NCI-H446 treated with DMSO at 0.1 percent for 48 hours (cell line): ENCODE data around the gene TRUB1.

ENCODE experiments used
- DNase-seq: peaks from one replicate; lab custom pipeline; 2025; lab: John Stamatoyannopoulos, UW

Gene TRUB1

DNA sequence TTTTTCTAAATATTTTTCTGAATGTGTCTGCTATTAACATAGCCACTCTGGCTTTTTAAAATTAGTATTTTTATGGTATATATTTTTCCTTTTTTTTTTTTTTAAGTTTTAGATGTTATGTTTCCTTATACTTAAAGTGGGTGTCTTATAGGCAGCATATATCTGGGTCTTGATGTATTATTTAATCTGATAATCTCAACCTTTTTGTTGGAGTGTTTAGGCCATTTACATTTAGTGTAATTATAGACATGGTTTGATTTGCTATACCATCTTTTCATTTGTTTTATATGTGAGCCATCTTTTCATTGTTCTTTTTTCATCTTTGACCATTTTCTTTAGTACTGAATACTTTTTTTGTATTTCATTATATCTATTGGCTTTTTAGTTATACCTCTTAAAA, 45.0 kb downstream of the TRUB1 start:
- no peak for DNase-seq

DNA sequence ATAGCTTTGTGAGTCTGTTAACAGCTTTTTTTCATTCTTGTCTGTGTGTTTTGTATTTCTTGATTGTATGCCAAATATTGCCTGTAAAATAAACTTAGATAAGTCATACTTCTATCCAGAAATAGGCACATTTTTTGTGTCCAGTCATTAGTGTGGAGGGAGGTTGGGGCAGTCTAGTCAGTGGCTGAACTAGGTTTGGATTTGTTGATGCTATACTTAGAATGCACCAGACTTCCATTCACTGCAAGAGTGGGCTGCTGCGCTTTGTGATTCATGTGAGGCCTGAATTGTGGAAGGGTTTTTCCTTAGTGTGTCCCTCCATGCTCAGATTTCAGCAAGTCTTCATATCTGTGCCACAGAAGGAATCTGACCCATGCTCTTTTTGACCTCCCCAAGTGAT, 50.0 kb downstream of the TRUB1 start:
- DNase-seq = no peak

DNA sequence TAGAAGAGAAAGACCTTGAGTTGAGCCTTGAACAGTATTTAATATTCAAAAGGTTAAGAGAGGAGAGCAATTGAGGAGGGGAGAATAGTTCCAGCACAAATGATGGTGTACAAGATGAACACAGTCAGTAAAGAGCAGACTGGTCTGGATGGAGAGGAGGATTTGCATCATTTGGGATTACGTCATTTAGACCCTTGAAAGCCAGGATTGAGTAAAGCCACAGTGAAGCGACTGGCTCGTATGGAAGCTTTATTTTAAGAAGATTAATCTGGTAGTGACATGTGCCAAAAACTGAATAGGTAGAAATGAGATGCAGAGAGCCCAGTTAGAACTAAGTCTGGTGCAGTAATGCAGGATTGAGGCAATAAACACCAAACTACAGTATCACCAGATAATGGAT, 52.6 kb downstream of the TRUB1 start:
- no peak for DNase-seq

DNA sequence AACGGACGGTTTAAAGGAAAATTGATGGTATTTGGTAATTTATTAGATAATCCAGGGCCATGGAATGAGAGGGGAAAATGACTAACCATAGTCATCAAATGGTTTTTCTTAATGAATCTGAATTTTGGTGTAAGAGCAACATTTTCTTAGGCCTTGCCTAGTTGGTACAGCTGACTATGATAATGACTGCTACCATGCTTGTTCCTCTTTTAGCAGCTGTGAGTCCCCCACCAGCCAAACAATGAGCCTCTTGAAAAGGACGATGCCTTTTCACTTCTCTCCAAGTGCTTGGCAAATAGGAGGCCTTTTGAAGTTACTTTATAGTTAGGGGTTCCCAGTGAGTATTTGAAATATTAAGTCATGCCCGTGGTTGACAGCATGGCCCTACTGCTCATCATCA, 53.0 kb downstream of the TRUB1 start:
- DNase-seq = no peak

GRCh38 chr10:114992189-114992775, 54.3 kb downstream of the TRUB1 start:
- DNase-seq = no peak

DNA sequence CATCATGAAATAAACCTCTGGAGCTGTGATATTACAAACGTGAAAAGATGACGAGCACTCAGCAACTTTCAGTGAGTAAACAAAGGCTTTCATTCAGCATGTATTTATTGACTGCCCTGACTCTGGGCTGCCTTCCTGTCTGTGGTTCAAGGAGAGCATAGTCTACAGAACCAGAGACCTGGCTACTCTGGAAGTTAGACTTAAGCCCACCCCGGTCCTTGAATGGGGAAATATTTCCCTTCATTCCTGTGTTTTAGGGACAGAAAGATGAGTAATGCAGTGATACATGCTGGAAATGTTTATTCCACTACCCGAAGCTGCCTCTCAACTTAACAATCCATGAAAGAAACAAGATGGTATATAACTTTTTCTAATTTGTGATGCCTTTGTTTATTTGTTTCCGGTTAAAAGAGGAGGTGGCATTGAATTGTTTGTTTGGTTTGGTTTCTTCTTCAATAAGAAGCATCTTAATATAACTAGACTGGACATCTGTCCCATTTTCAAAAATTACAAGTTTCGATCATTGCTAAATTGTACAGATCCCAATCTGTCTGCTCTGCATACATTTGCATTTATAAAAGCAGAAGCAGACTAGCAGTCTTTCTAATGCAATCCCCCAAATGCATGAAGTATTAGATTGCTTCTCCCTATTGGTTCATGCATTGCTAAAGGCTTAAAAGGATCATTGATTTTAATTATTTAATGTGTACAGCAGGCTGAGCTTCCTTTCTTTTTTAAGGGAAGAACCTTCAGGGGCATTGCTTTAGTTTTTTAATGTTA, 57.7 kb downstream of the TRUB1 start:
- DNase-seq = no peak

GRCh38 chr10:114996542-114996941, 58.5 kb downstream of the TRUB1 start:
- DNase-seq = no peak

DNA sequence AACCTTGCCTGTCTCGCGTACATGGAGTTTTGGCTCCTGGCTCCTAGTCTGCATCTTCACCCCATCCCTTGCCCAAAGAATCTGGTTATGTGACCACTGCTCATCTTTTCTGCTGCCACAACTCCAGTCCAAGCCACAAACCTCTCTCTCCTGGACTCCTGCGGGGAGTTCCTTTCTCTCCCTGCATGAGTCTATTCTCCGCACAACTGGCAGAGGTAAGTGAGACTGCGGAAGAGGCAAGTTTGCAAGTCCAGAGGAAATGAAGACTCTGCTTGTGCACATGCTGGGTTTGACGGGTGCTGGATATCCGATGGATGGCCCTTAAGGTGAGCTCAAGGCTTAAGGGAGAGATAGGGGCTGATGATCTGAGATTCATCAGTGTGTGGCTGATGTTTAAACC, 61.0 kb downstream of the TRUB1 start:
- DNase-seq = no peak

GRCh38 chr10:115001506-115002381, 63.7 kb downstream of the TRUB1 start:
- DNase-seq = no peak

GRCh38 chr10:115003396-115003795, 65.4 kb downstream of the TRUB1 start:
- no peak for DNase-seq

DNA sequence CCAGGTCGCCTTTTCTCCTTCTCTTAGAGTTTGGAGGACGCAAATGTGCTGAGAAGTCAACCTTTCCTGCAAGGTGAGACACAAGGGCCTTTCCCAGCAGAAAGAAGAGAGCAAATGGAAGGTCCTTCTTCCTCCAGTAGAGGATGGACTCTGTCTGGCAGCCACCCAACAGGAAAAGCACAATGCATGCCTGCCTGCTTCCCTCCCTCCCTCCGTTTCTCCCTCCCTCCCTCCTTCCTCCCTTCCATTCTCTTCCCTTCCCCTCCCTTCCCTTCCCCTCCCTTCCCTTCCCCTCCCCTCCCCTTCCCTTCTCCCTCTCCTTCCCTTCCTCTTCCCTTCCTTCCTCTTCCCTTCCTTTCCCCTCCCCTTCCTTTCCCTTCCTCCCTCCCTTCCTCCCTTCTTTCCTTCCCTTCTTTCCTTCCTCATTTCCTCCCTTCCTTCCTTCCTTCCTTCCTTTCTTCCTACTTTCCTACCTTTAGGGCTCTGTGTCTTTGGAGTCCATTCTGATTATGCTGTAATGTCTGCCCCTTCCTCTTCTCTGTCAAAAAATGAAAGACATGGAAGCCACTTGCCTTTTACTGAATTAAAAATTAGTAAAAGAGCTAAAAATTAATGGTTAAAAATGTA, 66.4 kb downstream of the TRUB1 start:
- no peak for DNase-seq

GRCh38 chr10:115005771-115006170, 67.8 kb downstream of the TRUB1 start:
- no peak for DNase-seq

- DNase-seq = no peak
Measured at GRCh38 chr10:115018185-115018931, 80.4 kb downstream of the TRUB1 start.

- DNase-seq = no peak
Measured at GRCh38 chr10:115020449-115020848, 82.5 kb downstream of the TRUB1 start.

DNA sequence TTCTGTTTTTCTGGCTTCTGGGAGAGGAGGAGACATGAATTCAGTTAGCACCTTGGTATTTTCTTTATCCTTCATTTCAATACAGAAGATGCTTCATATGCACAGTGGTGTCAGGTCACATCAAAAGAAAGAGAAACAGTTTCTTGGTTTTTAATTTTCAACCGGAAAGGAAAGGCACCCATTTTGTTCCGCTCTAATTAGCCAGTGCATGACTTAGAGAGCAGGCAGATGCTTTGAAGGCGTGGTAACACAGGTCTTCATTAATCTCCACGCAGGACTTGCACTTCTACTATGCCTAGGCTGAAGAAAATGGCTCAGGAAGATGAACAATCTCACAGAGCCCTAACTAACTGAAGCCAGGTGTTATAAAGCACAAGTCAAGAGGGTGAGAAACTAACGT, 84.7 kb downstream of the TRUB1 start:
- no peak for DNase-seq

DNA sequence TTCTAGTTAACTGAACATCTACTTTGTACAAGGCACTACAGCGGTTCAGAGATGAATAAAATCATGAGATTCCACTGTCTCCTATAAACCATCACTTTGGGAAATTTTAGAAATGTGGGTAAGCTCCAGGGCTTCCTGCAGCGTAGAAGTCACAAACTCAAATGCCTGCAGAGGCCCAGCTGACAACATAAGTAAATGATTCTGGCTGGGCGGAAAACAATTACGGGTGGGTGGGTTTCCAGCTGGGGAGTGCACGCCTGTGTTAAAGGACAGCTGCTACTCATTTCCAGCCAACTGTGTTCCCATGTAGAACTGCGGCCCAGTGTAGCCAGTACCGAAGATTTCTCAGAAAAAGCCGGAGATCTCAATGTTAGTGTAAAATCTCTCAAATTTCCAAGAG, 85.7 kb downstream of the TRUB1 start:
- DNase-seq = no peak

DNA sequence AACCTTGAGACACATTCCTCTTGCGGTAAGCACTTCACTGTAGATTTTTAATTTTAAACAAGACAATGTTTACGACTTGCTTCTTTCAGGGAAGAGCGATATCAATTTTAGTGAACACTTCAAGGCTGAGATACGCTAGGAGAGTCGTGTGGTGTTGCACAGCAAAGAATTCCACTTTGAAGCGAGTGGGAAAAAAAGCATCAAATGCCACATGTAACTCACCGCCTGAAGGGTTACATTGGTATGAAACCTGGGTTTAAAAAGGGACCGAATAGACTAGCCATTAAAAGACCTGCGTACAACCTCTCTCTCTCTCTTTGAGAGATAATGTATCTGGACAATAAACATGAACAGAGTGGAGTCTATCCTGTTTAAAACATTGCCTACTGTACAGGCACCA, 86.4 kb downstream of the TRUB1 start:
- DNase-seq = no peak

DNA sequence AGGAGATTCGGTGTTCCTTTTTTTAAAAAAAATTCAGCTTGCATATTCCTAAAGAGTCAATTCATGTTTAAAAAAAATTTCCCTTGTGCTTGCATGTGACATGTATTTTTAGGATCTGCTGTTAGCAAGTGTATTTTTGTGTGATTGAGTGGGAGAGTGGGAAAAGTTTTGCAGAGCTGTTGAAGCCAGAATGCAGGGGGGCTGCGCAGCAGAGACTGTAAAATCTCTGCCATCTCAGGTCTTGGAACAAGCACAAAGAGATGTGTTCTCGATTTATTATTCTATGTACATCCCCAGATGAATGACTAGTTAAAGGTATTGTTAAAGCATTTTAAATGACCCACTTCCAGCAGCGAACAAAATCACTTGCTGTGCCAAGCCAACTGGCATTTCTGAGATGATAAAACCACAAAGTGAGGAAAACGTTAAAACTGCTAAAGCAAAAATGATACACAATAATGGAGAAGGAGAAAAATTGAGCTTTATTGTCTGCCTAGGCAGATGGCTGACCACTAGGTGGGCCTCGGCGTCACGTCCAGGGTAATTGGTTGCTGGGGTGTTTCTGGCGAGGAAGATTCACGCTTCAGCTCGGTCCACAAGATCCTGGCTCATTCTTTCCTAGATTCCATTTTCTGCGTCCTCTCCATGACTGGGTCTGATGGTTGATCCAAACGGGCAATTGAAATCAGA, 88.2 kb downstream of the TRUB1 start:
- no peak for DNase-seq

GRCh38 chr10:115026746-115027140, 88.7 kb downstream of the TRUB1 start:
- DNase-seq = no peak
